B cell (primary cell): ENCODE results near the gene AVEN. TPM values are rescaled to one million over a fixed set of nuclear protein-coding genes. Genes with fewer than 3 reads are reported as not detected.

Experiments used
- ATAC-seq: fragments of 200-7000 bp; cut with Tn5 transposase; one replicate; pipeline ENCODE4 v1.10.0; 2021; ENCODE audit warnings: low read depth, mild to moderate bottlenecking, moderate number of reproducible peaks, moderate library complexity
- CTCF ChIA-PET: fragments of 350-600 bp; sonication (Branson Sonifier 250); formaldehyde crosslinking; loops from one replicate; lab custom pipeline; 2021; ENCODE audit warnings: antibody characterized with exemption, inconsistent platforms; lab: Charles Lee
- POLR2A ChIA-PET: fragments of 350-600 bp; sonication (Branson Sonifier 250); formaldehyde crosslinking; loops from one replicate; lab custom pipeline; 2021; ENCODE audit warnings: antibody characterized with exemption; lab: Charles Lee
- DNase-seq: peaks from one replicate; pipeline ENCODE4 v3.0.0; 2013
- H2AFZ ChIP-seq: 2 replicates; pipeline ENCODE4 v1.6.1; 2012; ENCODE audit warnings: mild to moderate bottlenecking, low read depth, low read length; ENCODE audit not compliant: insufficient read depth, poor library complexity, severe bottlenecking
- H3K27ac ChIP-seq, 2 donors: 1 replicate in 1 of 2; 2 replicates in 1 of 2; pipeline ENCODE4 v1.5.1; 2012 to 2013; ENCODE audit warnings: low read length in 2 of 2, mild to moderate bottlenecking in 2 of 2, moderate library complexity in 1 of 2
- H3K27me3 ChIP-seq, 4 experiments: fragments of 200-600 bp in 1 of 4; sonication (generic) in 1 of 4; replicated peaks in 1 of 4; 1 replicate in 2 of 4; 2 replicates in 2 of 4; pipeline versions ENCODE4 v1.6.1 to v1.7.0; 2013 to 2016; ENCODE audit warnings: low read length in 3 of 4, mild to moderate bottlenecking in 2 of 4, mixed read lengths in 1 of 4, moderate library complexity in 1 of 4; ENCODE audit not compliant: insufficient read depth in 4 of 4, control insufficient read depth in 3 of 4; ENCODE audit errors: control extremely low read depth in 1 of 4
- H3K36me3 ChIP-seq, 2 experiments: replicated peaks in 1 of 2; 1 replicate in 1 of 2; 2 replicates in 1 of 2; pipeline versions ENCODE4 v1.6.1 to v1.7.1; 2013; ENCODE audit warnings: low read length in 1 of 2; ENCODE audit not compliant: insufficient read depth in 2 of 2, control insufficient read depth in 1 of 2; ENCODE audit errors: control extremely low read depth in 1 of 2, extremely low read depth in 1 of 2
- H3K4me1 ChIP-seq, 2 donors: fragments of 200-600 bp in 1 of 2; sonication (generic) in 1 of 2; 1 replicate in 1 of 2; 2 replicates in 1 of 2; pipeline versions ENCODE4 v1.5.1 to v1.6.1; 2013 to 2017; ENCODE audit warnings: low read length in 2 of 2; ENCODE audit not compliant: control insufficient read depth in 2 of 2, insufficient read depth in 2 of 2
- H3K4me2 ChIP-seq: replicated peaks from 2 replicates; pipeline ENCODE3; 2012; ENCODE audit warnings: mild to moderate bottlenecking, low read depth, low read length; ENCODE audit not compliant: poor library complexity, severe bottlenecking
- H3K4me3 ChIP-seq, 5 experiments: fragments of 200-600 bp in 1 of 5; sonication (generic) in 1 of 5; 1 replicate in 3 of 5; 2 replicates in 2 of 5; pipeline versions ENCODE4 v1.5.1 to v1.7.0; 2011 to 2016; ENCODE audit warnings: low read length in 4 of 5, mild to moderate bottlenecking in 4 of 5, low read depth in 2 of 5, control low read depth in 1 of 5, moderate library complexity in 1 of 5; ENCODE audit not compliant: insufficient read depth in 1 of 5; ENCODE audit errors: control extremely low read depth in 1 of 5, extremely low read depth in 1 of 5
- H3K79me2 ChIP-seq: fragments of 200-600 bp; sonication (generic); one replicate; pipeline ENCODE4 v1.6.0; 2016; ENCODE audit warnings: low read length; ENCODE audit not compliant: control insufficient read depth, insufficient read depth
- H3K9ac ChIP-seq: fragments of 200-600 bp; sonication (generic); 2 replicates; pipeline ENCODE4 v1.6.1; 2017; ENCODE audit warnings: mild to moderate bottlenecking, low read length, moderate library complexity
- H3K9me3 ChIP-seq, 3 donors: one replicate each; pipeline versions ENCODE4 v1.6.1 to v1.7.1; 2013; ENCODE audit warnings: low read length in 2 of 3; ENCODE audit not compliant: control insufficient read depth in 2 of 3, insufficient read depth in 1 of 3; ENCODE audit errors: control extremely low read depth in 1 of 3
- H4K20me1 ChIP-seq: 2 replicates; pipeline ENCODE4 v1.6.0; 2012; ENCODE audit warnings: mild to moderate bottlenecking, low read length; ENCODE audit not compliant: insufficient read depth, control insufficient read depth, poor library complexity, severe bottlenecking
- H3K27ac Mint-ChIP-seq: one replicate; pipeline ENCODE4 v1.8.0; 2021; ENCODE audit warnings: mixed read lengths
- H3K27me3 Mint-ChIP-seq: one replicate; pipeline ENCODE4 v1.8.0; 2021; ENCODE audit warnings: mixed read lengths
- H3K4me1 Mint-ChIP-seq: one replicate; pipeline ENCODE4 v1.8.0; 2021; ENCODE audit warnings: mixed read lengths
- H3K4me3 Mint-ChIP-seq: one replicate; pipeline ENCODE4 v1.8.0; 2021; ENCODE audit warnings: mixed read lengths
- H3K9me3 Mint-ChIP-seq: one replicate; pipeline ENCODE4 v1.8.0; 2022; ENCODE audit warnings: mixed read lengths; ENCODE audit not compliant: insufficient read depth
- CTCF ChIP-seq: fragments of 200-600 bp; IDR thresholded peaks from one replicate; pipeline ENCODE4 v1.8.0; 2022; ENCODE audit warnings: antibody characterized with exemption, mild to moderate bottlenecking
- EZH2 ChIP-seq: IDR thresholded peaks from 2 replicates; pipeline ENCODE4 v1.6.1; 2012; ENCODE audit warnings: borderline replicate concordance, low read depth, mild to moderate bottlenecking, moderate library complexity, low read length; ENCODE audit not compliant: insufficient read depth, poor library complexity, severe bottlenecking
- WGBS: methylation state at CpG from one replicate; pipeline ENCODE4 v1.1.5; 2013; ENCODE audit warnings: missing lambda C conversion rate; ENCODE audit not compliant: insufficient coverage; 5-methylcytosine and 5-hydroxymethylcytosine counted together
- intact Hi-C: fragments of 100-400 bp; cut with micrococcal nuclease; formaldehyde crosslinking; loops from one replicate; pipeline ENCODE4 v1.10.0; 2022
- polyA plus RNA-seq: library from polyadenylated mRNA; depleted of rRNA; stranded (reverse); fragments of >200 nt; gene quantifications from 2 replicates; pipeline ENCODE4 v1.2.3, GENCODE V29; 2012
- total RNA-seq, 2 donors: library from RNA; stranded (reverse); fragments of 120-200 nt in 1 of 2; gene quantifications; 1 replicate in 1 of 2; 2 replicates in 1 of 2; pipeline versions ENCODE4 v1.2.3 to v1.2.4, GENCODE V29; 2013 to 2022

The AVEN gene
- total and polyA plus RNA-seq, 2 donors (not counting 1 experiment from before 2014, with no cell fraction given): 1.8 to 8.2 TPM

- no peak for TF ChIP-seq EZH2
- TF ChIP-seq CTCF: no peak
- H3K4me1 ChIP-seq: no peaks in the 10 kb centered on the region
- no peak overlapping the region for H3K4me3 ChIP-seq
- Mint-ChIP-seq H3K9me3 (no peaks in the 10 kb centered on the region), H3K4me1 (no peaks in the 10 kb centered on the region), H3K27me3 (no peaks in the 10 kb centered on the region), H3K4me3 (no peak overlapping the region), H3K27ac (no peak overlapping the region)
- ATAC-seq (no peak), DNase-seq (no peak)
- H4K20me1 ChIP-seq: no peaks in the 10 kb centered on the region
- ChIA-PET POLR2A (no interaction called here), CTCF (no interaction called here)
- no CpG with 5 or more reads among the region's 1 CpG for WGBS
- H3K79me2 ChIP-seq: no peaks in the 10 kb centered on the region
- no peaks in the 10 kb centered on the region for H3K36me3 ChIP-seq
- no peak overlapping the region for H2AFZ ChIP-seq
- intact Hi-C loops: no loop called here
- no peaks in the 10 kb centered on the region for H3K27me3 ChIP-seq
- no peak overlapping the region for H3K4me2 ChIP-seq
- H3K9me3 ChIP-seq: no peaks in the 10 kb centered on the region
- no peak overlapping the region for H3K27ac ChIP-seq
- no peak overlapping the region for H3K9ac ChIP-seq
These were observed 186.9 kb downstream of the AVEN start for GRCh38 chr15:33852094-33852493.

- Histone ChIP-seq H4K20me1 (no peaks in the 10 kb centered on the region), H2AFZ (no peak overlapping the region), H3K9me3 (no peaks in the 10 kb centered on the region), H3K4me3 (no peak overlapping the region), H3K9ac (no peak overlapping the region), H3K79me2 (no peaks in the 10 kb centered on the region), H3K4me1 (no peaks in the 10 kb centered on the region), H3K27me3 (no peaks in the 10 kb centered on the region), H3K36me3 (no peaks in the 10 kb centered on the region), H3K4me2 (no peak overlapping the region), H3K27ac (no peak overlapping the region)
- ChIA-PET CTCF (no interaction called here), POLR2A (no interaction called here)
- Mint-ChIP-seq H3K4me1 (no peaks in the 10 kb centered on the region), H3K9me3 (no peaks in the 10 kb centered on the region), H3K27ac (no peak overlapping the region), H3K27me3 (no peaks in the 10 kb centered on the region), H3K4me3 (no peak overlapping the region)
- no peak for TF ChIP-seq EZH2
- TF ChIP-seq CTCF: no peak
- no CpG with 5 or more reads among the region's 1 CpG for WGBS
- intact Hi-C loops: no loop called here
- no peak for ATAC-seq
- DNase-seq: no peak
These were observed 187.9 kb downstream of the AVEN start for GRCh38 chr15:33851079-33851478.
